Measurements from ENCODE around the gene PGAP6. TPM values are rescaled to one million over a fixed set of nuclear protein-coding genes. Genes with fewer than 3 reads are reported as not detected.
A peak's percentile ranks its signal among the peaks of the same experiment; 100 is the strongest.

The PGAP6 gene
- total and polyA plus RNA-seq, 9 of the 15 experiments (the other 6 are each of a cell fraction or from before 2014, with no cell fraction given) = 0.45 to 50.2 (median 39.3) TPM

DNA sequence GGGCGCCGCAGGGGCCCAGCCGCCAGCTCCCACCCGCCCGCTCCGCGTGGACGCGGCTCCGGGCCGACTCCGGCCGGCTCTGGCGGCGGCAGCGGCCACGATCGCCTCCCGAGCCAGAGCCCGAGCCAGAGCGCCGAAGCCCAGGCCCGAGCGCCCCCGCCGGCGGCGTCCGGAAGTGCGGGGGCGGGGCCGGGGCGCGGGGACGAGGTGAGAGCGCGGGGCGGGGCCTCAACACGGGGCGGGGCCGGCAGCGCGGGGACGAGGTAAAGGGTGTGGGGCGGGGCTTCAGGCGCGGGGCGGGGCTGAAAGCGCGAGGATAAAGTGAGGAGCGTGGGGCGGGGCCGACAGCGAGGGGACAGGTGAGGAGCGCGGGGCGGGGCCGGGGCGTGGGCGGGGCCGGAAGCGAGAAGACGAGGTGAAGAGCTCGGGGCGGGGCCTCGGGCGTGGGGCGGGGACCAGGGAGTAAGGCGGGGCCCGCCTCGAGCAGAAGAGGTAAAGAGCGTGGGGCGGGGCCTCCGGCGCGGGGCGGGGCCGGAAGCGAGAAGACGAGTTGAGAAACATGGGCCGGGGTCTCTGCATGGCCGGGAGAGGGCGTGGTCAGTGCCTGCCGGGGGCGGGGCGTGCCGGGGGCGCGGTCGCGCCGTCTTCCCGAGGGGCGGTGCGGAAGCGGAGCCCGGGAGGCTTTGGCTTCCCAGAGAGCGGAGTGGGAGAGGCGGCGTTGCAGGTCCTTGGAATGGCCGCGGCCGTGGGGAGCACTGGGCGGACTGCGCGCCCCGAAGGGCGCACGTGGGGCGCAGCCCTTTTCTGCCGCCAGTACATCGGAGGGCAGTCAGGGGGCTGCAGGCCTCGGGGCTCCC, 29.0 kb downstream of the PGAP6 start, which contains the start of gene AXIN1 (continued):
- TF ChIP-seq, protein P1, sequence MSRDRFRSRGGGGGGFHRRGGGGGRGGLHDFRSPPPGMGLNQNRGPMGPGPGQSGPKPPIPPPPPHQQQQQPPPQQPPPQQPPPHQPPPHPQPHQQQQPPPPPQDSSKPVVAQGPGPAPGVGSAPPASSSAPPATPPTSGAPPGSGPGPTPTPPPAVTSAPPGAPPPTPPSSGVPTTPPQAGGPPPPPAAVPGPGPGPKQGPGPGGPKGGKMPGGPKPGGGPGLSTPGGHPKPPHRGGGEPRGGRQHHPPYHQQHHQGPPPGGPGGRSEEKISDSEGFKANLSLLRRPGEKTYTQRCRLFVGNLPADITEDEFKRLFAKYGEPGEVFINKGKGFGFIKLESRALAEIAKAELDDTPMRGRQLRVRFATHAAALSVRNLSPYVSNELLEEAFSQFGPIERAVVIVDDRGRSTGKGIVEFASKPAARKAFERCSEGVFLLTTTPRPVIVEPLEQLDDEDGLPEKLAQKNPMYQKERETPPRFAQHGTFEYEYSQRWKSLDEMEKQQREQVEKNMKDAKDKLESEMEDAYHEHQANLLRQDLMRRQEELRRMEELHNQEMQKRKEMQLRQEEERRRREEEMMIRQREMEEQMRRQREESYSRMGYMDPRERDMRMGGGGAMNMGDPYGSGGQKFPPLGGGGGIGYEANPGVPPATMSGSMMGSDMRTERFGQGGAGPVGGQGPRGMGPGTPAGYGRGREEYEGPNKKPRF (IDR thresholded peaks at IDR 0.05; ENCODE audit: low read depth, low read length) = no peak
- TF ChIP-seq HDAC6 (IDR thresholded peaks at IDR 0.05; ENCODE audit: low read depth, low read length) (no peak), HIVEP1 (CRISPR knock-in tag; IDR thresholded peaks at IDR 0.05) (no peak), CC2D1A (IDR thresholded peaks at IDR 0.05) (no peak), CAMTA2 (CRISPR knock-in tag; conservative IDR thresholded peaks at IDR 0.05) (no peak), ZNF696 (CRISPR knock-in tag; conservative IDR thresholded peaks at IDR 0.05) (no peak), ZNF695 (CRISPR knock-in tag; IDR thresholded peaks at IDR 0.05) (no peak), RBFOX2 (IDR thresholded peaks at IDR 0.05; ENCODE audit: low read depth, low read length) (peak; percentile 78), PPARD (CRISPR knock-in tag; IDR thresholded peaks at IDR 0.05) (no peak), ZNF146 (CRISPR knock-in tag; IDR thresholded peaks at IDR 0.05; ENCODE audit: unreplicated experiment) (no peak), SMARCA5 (IDR thresholded peaks at IDR 0.05) (no peak)
- TF ChIP-seq, protein P2, sequence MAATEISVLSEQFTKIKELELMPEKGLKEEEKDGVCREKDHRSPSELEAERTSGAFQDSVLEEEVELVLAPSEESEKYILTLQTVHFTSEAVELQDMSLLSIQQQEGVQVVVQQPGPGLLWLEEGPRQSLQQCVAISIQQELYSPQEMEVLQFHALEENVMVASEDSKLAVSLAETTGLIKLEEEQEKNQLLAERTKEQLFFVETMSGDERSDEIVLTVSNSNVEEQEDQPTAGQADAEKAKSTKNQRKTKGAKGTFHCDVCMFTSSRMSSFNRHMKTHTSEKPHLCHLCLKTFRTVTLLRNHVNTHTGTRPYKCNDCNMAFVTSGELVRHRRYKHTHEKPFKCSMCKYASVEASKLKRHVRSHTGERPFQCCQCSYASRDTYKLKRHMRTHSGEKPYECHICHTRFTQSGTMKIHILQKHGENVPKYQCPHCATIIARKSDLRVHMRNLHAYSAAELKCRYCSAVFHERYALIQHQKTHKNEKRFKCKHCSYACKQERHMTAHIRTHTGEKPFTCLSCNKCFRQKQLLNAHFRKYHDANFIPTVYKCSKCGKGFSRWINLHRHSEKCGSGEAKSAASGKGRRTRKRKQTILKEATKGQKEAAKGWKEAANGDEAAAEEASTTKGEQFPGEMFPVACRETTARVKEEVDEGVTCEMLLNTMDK (IDR thresholded peaks at IDR 0.05; ENCODE audit: borderline replicate concordance, insufficient read depth, low read depth, low read length, poor library complexity, severe bottlenecking) = peak; percentile 8
- TF ChIP-seq, protein P3, sequence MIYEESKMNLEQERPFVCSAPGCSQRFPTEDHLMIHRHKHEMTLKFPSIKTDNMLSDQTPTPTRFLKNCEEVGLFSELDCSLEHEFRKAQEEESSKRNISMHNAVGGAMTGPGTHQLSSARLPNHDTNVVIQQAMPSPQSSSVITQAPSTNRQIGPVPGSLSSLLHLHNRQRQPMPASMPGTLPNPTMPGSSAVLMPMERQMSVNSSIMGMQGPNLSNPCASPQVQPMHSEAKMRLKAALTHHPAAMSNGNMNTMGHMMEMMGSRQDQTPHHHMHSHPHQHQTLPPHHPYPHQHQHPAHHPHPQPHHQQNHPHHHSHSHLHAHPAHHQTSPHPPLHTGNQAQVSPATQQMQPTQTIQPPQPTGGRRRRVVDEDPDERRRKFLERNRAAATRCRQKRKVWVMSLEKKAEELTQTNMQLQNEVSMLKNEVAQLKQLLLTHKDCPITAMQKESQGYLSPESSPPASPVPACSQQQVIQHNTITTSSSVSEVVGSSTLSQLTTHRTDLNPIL (CRISPR knock-in tag; IDR thresholded peaks at IDR 0.05) = no peak
- TF ChIP-seq, protein P4, sequence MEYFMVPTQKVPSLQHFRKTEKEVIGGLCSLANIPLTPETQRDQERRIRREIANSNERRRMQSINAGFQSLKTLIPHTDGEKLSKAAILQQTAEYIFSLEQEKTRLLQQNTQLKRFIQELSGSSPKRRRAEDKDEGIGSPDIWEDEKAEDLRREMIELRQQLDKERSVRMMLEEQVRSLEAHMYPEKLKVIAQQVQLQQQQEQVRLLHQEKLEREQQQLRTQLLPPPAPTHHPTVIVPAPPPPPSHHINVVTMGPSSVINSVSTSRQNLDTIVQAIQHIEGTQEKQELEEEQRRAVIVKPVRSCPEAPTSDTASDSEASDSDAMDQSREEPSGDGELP (CRISPR knock-in tag; IDR thresholded peaks at IDR 0.05; ENCODE audit: borderline replicate concordance) = peak; percentile 57; the same call in 1 of the 2 replicates
- TF ChIP-seq, protein P5, sequence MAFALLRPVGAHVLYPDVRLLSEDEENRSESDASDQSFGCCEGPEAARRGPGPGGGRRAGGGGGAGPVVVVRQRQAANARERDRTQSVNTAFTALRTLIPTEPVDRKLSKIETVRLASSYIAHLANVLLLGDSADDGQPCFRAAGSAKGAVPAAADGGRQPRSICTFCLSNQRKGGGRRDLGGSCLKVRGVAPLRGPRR (CRISPR knock-in tag; IDR thresholded peaks at IDR 0.05) = no peak

Data from K562 (cell line).